AG08396 (cell line): ENCODE measurements around the gene FPR2.
"Not testable (repeated sequence)": the region's sequence is repeated elsewhere in the genome, so short reads cannot be mapped to it uniquely, and the experiment has no call there.

Experiments used
- DNase-seq: peaks from one replicate; pipeline ENCODE4 v3.0.0; 2012; ENCODE audit warnings: low spot score, mixed read lengths

Gene FPR2

GRCh38 chr19:51760697-51761356, at the start of gene FPR2:
FPR2 (plus strand) TSS chr19:51761180; CDS start chr19:51768659, 7,479 bp downstream.
- DNase-seq = no peak

- no peak for DNase-seq
Measured at GRCh38 chr19:51711702-51712101, 49.3 kb upstream of the FPR2 start.

- no peak for DNase-seq
Measured at GRCh38 chr19:51712461-51713081, 48.4 kb upstream of the FPR2 start.

- DNase-seq = no peak
Measured at GRCh38 chr19:51713319-51714285, 47.4 kb upstream of the FPR2 start.

- DNase-seq = no peak
Measured at GRCh38 chr19:51714848-51715247, 46.1 kb upstream of the FPR2 start.

- DNase-seq = no peak
Measured at GRCh38 chr19:51715850-51716249, 45.1 kb upstream of the FPR2 start.

GRCh38 chr19:51716925-51717324, 44.1 kb upstream of the FPR2 start:
- no peak for DNase-seq

- no peak for DNase-seq
Measured at GRCh38 chr19:51719251-51719988, 41.6 kb upstream of the FPR2 start.

- DNase-seq = no peak
Measured at GRCh38 chr19:51721905-51722304, 39.1 kb upstream of the FPR2 start.

GRCh38 chr19:51722492-51722891, 38.5 kb upstream of the FPR2 start:
- DNase-seq = no peak

- no peak for DNase-seq
Measured at GRCh38 chr19:51724543-51724942, 36.4 kb upstream of the FPR2 start.

GRCh38 chr19:51726049-51726448, 34.9 kb upstream of the FPR2 start:
- DNase-seq = peak; percentile 75

- peak; percentile 52 for DNase-seq
Measured at GRCh38 chr19:51727349-51727880, 33.6 kb upstream of the FPR2 start.

GRCh38 chr19:51729781-51730180, 31.2 kb upstream of the FPR2 start:
- no peak for DNase-seq

- no peak for DNase-seq
Measured at GRCh38 chr19:51733742-51734522, 27.0 kb upstream of the FPR2 start.

- DNase-seq = no peak
Measured at GRCh38 chr19:51735759-51736449, 25.1 kb upstream of the FPR2 start.

GRCh38 chr19:51737389-51737788, 23.6 kb upstream of the FPR2 start:
- no peak for DNase-seq

- no peak for DNase-seq
Measured at GRCh38 chr19:51737924-51738323, 23.1 kb upstream of the FPR2 start.

- not testable (repeated sequence) for DNase-seq
Measured at GRCh38 chr19:51738523-51738922, 22.5 kb upstream of the FPR2 start.

- DNase-seq = no peak
Measured at GRCh38 chr19:51739466-51740213, 21.3 kb upstream of the FPR2 start.
